CD14-positive monocyte (primary cell): Measurements from ENCODE around the gene HORMAD2. TPM values are rescaled to one million over a fixed set of nuclear protein-coding genes. Genes with fewer than 3 reads are reported as not detected.

Source experiments
- DNase-seq, 3 donors: peaks; one replicate each; pipeline ENCODE4 v3.0.0-alpha.2; 2011 to 2022
- H2AFZ ChIP-seq: 2 replicates; pipeline ENCODE4 v1.6.0; 2012; ENCODE audit warnings: mild to moderate bottlenecking, low read depth, low read length, inconsistent platforms; ENCODE audit not compliant: insufficient read depth, poor library complexity, severe bottlenecking
- H3K27ac ChIP-seq, 2 donors: 1 replicate in 1 of 2; 2 replicates in 1 of 2; pipeline ENCODE4 v1.5.1; 2012 to 2013; ENCODE audit warnings: low read length in 2 of 2, control low read depth in 1 of 2, inconsistent platforms in 1 of 2, low read depth in 1 of 2, mild to moderate bottlenecking in 1 of 2
- H3K27me3 ChIP-seq, 2 donors: one replicate each; pipeline versions ENCODE4 v1.6.0 to v1.6.1; 2011 to 2013; ENCODE audit warnings: low read length in 2 of 2; ENCODE audit not compliant: control insufficient read depth in 2 of 2, insufficient read depth in 2 of 2
- H3K36me3 ChIP-seq, 2 donors: replicated peaks in 1 of 2; 1 replicate in 1 of 2; 2 replicates in 1 of 2; pipeline versions ENCODE4 v1.5.1 to v1.6.1; 2012 to 2013; ENCODE audit warnings: low read length in 2 of 2, control low read depth in 1 of 2, inconsistent platforms in 1 of 2, mild to moderate bottlenecking in 1 of 2; ENCODE audit not compliant: insufficient read depth in 2 of 2, control insufficient read depth in 1 of 2
- H3K4me1 ChIP-seq, 2 donors: 1 replicate in 1 of 2; 2 replicates in 1 of 2; pipeline versions ENCODE4 v1.5.1 to v1.6.1; 2012 to 2013; ENCODE audit warnings: low read length in 2 of 2, control low read depth in 1 of 2, inconsistent platforms in 1 of 2, mild to moderate bottlenecking in 1 of 2, moderate library complexity in 1 of 2; ENCODE audit not compliant: insufficient read depth in 2 of 2, control insufficient read depth in 1 of 2
- H3K4me2 ChIP-seq: replicated peaks from 2 replicates; pipeline ENCODE3; 2012; ENCODE audit warnings: low read length, moderate library complexity, mild to moderate bottlenecking; ENCODE audit not compliant: poor library complexity, severe bottlenecking; ENCODE audit errors: extremely low read depth
- H3K4me3 ChIP-seq, 3 experiments: fragments of 200-600 bp in 1 of 3; sonication (generic) in 1 of 3; replicated peaks in 1 of 3; 1 replicate in 2 of 3; 2 replicates in 1 of 3; pipeline ENCODE4 v1.5.1; 2011 to 2013; ENCODE audit warnings: low read length in 3 of 3, mild to moderate bottlenecking in 3 of 3, control low read depth in 2 of 3, low read depth in 2 of 3, inconsistent platforms in 1 of 3, moderate library complexity in 1 of 3
- H3K79me2 ChIP-seq: 2 replicates; pipeline ENCODE4 v1.6.0; 2012; ENCODE audit warnings: mild to moderate bottlenecking, control low read depth, inconsistent platforms, low read length, moderate library complexity; ENCODE audit not compliant: insufficient read depth
- H3K9ac ChIP-seq: 2 replicates; pipeline ENCODE4 v1.6.0; 2017; ENCODE audit warnings: low read length, mild to moderate bottlenecking; ENCODE audit not compliant: insufficient read depth, poor library complexity, severe bottlenecking
- H3K9me3 ChIP-seq, 2 donors: replicated peaks in 1 of 2; 1 replicate in 1 of 2; 2 replicates in 1 of 2; pipeline versions ENCODE4 v1.5.1 to v1.6.1; 2012 to 2013; ENCODE audit warnings: low read length in 2 of 2, control low read depth in 1 of 2; ENCODE audit not compliant: control insufficient read depth in 1 of 2, insufficient read depth in 1 of 2
- H4K20me1 ChIP-seq: 2 replicates; pipeline ENCODE4 v1.6.0; 2012; ENCODE audit warnings: mild to moderate bottlenecking, low read length, control low read depth, moderate library complexity; ENCODE audit not compliant: insufficient read depth
- H3K27ac Mint-ChIP-seq, 7 donors: one replicate each; pipeline ENCODE4 v1.8.0; 2020; ENCODE audit warnings: mild to moderate bottlenecking in 7 of 7, mixed read lengths in 7 of 7, moderate library complexity in 6 of 7, inconsistent platforms in 2 of 7
- H3K27me3 Mint-ChIP-seq, 3 donors: one replicate each; pipeline ENCODE4 v1.8.0; 2021 to 2022; ENCODE audit warnings: low read depth in 3 of 3, mild to moderate bottlenecking in 3 of 3, mixed read lengths in 3 of 3, moderate library complexity in 3 of 3, inconsistent platforms in 1 of 3
- H3K36me3 Mint-ChIP-seq, 2 donors: one replicate each; pipeline ENCODE4 v1.8.0; 2020; ENCODE audit warnings: mixed read lengths in 2 of 2, inconsistent platforms in 1 of 2, mild to moderate bottlenecking in 1 of 2
- H3K4me1 Mint-ChIP-seq: one replicate; pipeline ENCODE4 v1.8.0; 2020; ENCODE audit warnings: mild to moderate bottlenecking, mixed read lengths
- H3K4me3 Mint-ChIP-seq, 2 donors: one replicate each; pipeline ENCODE4 v1.8.0; 2020; ENCODE audit warnings: mild to moderate bottlenecking in 2 of 2, mixed read lengths in 2 of 2, moderate library complexity in 1 of 2
- H3K9me3 Mint-ChIP-seq, 7 donors: one replicate each; pipeline ENCODE4 v1.8.0; 2020 to 2022; ENCODE audit warnings: mixed read lengths in 7 of 7, mild to moderate bottlenecking in 6 of 7, moderate library complexity in 6 of 7, inconsistent platforms in 2 of 7
- CTCF ChIP-seq: fragments of 200-600 bp; IDR thresholded peaks from one replicate; pipeline ENCODE4 v1.8.0; 2022; ENCODE audit warnings: antibody characterized with exemption, mild to moderate bottlenecking
- WGBS: methylation state at CpG from one replicate; pipeline ENCODE4 v1.1.5; 2013; ENCODE audit warnings: missing lambda C conversion rate; ENCODE audit not compliant: insufficient coverage; 5-methylcytosine and 5-hydroxymethylcytosine counted together
- intact Hi-C, 2 donors: fragments of 100-400 bp; cut with micrococcal nuclease; formaldehyde crosslinking; loops; one replicate each; pipeline versions ENCODE4 v1.15.0 to v1.15.1; 2023
- polyA plus RNA-seq, 3 donors: library from polyadenylated mRNA; depleted of rRNA in 1 of 3; unstranded in 2 of 3; stranded (reverse) in 1 of 3; fragments of 300-500 nt in 2 of 3; fragments of >200 nt in 1 of 3; fragmentation: Illumina TruSeq in 2 of 3; gene quantifications; 1 replicate in 2 of 3; 2 replicates in 1 of 3; pipeline ENCODE4 v1.2.3, GENCODE V29; 2012 to 2021

The HORMAD2 gene
- polyA plus RNA-seq, 3 donors, result not detected

- H3K9me3 ChIP-seq, result peaks cover 9 to 12% of the 10 kb centered on the region in 2 donors
- H4K20me1 ChIP-seq, result no peaks in the 10 kb centered on the region
- Mint-ChIP-seq H3K4me3 (no peak overlapping the region), H3K27me3 (peaks cover 0 to 2% (median 0%) of the 10 kb centered on the region in 3 donors), H3K36me3 (no peaks in the 10 kb centered on the region), H3K27ac (no peak overlapping the region), H3K4me1 (no peaks in the 10 kb centered on the region), H3K9me3 (peaks cover 9 to 31% (median 21%) of the 10 kb centered on the region in 7 donors)
- H3K4me2 ChIP-seq, result no peak overlapping the region
- H3K4me1 ChIP-seq, result no peaks in the 10 kb centered on the region
- TF ChIP-seq CTCF, result no peak
- WGBS, result 100% methylated on average over 1 of the region's 5 CpGs
- no peak for DNase-seq
- H2AFZ ChIP-seq, result no peak overlapping the region
- H3K27me3 ChIP-seq, result no peaks in the 10 kb centered on the region
- intact Hi-C loops, result no loop called here
- H3K79me2 ChIP-seq, result no peaks in the 10 kb centered on the region
- H3K36me3 ChIP-seq, result no peaks in the 10 kb centered on the region
- H3K27ac ChIP-seq, result no peak overlapping the region
- H3K4me3 ChIP-seq, result no peak overlapping the region
- no peak overlapping the region for H3K9ac ChIP-seq
Measured at GRCh38 chr22:30144391-30144790, 64.1 kb downstream of the HORMAD2 start.

DNA sequence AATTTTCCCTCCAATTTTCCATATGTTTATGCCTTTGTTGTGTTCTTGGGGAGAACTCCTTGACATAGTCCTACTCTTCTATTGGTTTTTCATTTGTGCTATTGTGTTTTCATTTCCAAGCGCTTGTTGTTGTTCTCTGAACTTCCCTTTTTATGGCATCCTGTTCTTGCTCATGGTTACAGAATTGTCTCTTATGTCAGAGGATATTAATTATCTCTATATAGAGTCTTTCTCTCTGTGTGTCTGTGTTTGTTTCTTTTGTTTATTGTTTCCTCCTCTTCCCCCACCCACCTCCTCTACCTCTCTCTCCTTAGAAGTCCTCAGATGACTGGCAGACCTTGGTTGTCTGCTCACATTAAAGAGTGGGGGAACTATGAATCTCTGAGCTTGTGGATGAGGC is 69.9 kb downstream of the HORMAD2 start:
- no peak overlapping the region for H3K9ac ChIP-seq
- peaks cover 0 to 2% (median 0%) of the 10 kb centered on the region in 3 donors for H3K27me3 Mint-ChIP-seq
- no CpG with 5 or more reads among the region's 1 CpG for WGBS
- no peak overlapping the region for H3K27ac ChIP-seq
- no peak overlapping the region for H3K4me3 ChIP-seq
- peak in 1 of 3 donors; percentile 21 for DNase-seq
- H4K20me1 ChIP-seq, result no peaks in the 10 kb centered on the region
- TF ChIP-seq CTCF, result no peak
- H3K36me3 Mint-ChIP-seq, result no peaks in the 10 kb centered on the region
- H3K4me1 Mint-ChIP-seq, result peaks cover 7% of the 10 kb centered on the region
- no peaks in the 10 kb centered on the region for H3K9me3 ChIP-seq
- H3K4me3 Mint-ChIP-seq, result no peak overlapping the region
- peak overlapping the region in 1 of 7 donors; percentile 76 for H3K27ac Mint-ChIP-seq
- no peak overlapping the region for H3K4me2 ChIP-seq
- H2AFZ ChIP-seq, result no peak overlapping the region
- peaks cover 0 to 4% (median 1%) of the 10 kb centered on the region in 7 donors for H3K9me3 Mint-ChIP-seq
- intact Hi-C loops, result no loop called here
- no peaks in the 10 kb centered on the region for H3K27me3 ChIP-seq
- H3K36me3 ChIP-seq, result no peaks in the 10 kb centered on the region
- H3K79me2 ChIP-seq, result no peaks in the 10 kb centered on the region
- no peaks in the 10 kb centered on the region for H3K4me1 ChIP-seq
